HG03460 (cell line): Measurements from ENCODE around the gene IL2.

Source experiments
- ATAC-seq: cut with Tn5 transposase; IDR thresholded peaks from one replicate; pipeline ENCODE4 v1.9.1; 2021; ENCODE audit not compliant: unreplicated experiment

IL2 gene

GRCh38 chr4:122456231-122457116 lies at the start of gene IL2:
Gene IL2 (minus strand): TSS chr4:122456725. CDS start chr4:122456440, 285 bp downstream.
- ATAC-seq, result no peak

- ATAC-seq, result no peak
These were observed 46.7 kb upstream of the IL2 start for GRCh38 chr4:122503214-122503613.

GRCh38 chr4:122500852-122501501 lies 44.5 kb upstream of the IL2 start:
- ATAC-seq, result no peak

GRCh38 chr4:122489061-122489460 lies 32.5 kb upstream of the IL2 start:
- no peak for ATAC-seq

- no peak for ATAC-seq
These were observed 27.0 kb upstream of the IL2 start for GRCh38 chr4:122483481-122483880.

GRCh38 chr4:122481766-122482405 lies 25.4 kb upstream of the IL2 start:
- no peak for ATAC-seq

GRCh38 chr4:122480655-122481487 lies 24.3 kb upstream of the IL2 start:
- ATAC-seq, result no peak

GRCh38 chr4:122479935-122480416 lies 23.5 kb upstream of the IL2 start:
- ATAC-seq, result no peak

GRCh38 chr4:122476745-122477144 lies 20.2 kb upstream of the IL2 start:
- ATAC-seq, result no peak

GRCh38 chr4:122476126-122476525 lies 19.6 kb upstream of the IL2 start:
- no peak for ATAC-seq

GRCh38 chr4:122475233-122475632 lies 18.7 kb upstream of the IL2 start:
- no peak for ATAC-seq

- ATAC-seq, result no peak
These were observed 12.9 kb upstream of the IL2 start for GRCh38 chr4:122469457-122469856.

- ATAC-seq, result no peak
These were observed 2.1 kb upstream of the IL2 start for GRCh38 chr4:122458625-122459024.

- ATAC-seq, result no peak
These were observed 3.0 kb downstream of the IL2 start for GRCh38 chr4:122453384-122453995.

GRCh38 chr4:122450847-122451246 lies 5.7 kb downstream of the IL2 start:
- ATAC-seq, result no peak

- no peak for ATAC-seq
These were observed 22.2 kb downstream of the IL2 start for GRCh38 chr4:122434285-122434684.

GRCh38 chr4:122431351-122431750 lies 25.2 kb downstream of the IL2 start:
- ATAC-seq, result no peak

- no peak for ATAC-seq
These were observed 33.3 kb downstream of the IL2 start for GRCh38 chr4:122423246-122423645.

- no peak for ATAC-seq
These were observed 44.0 kb downstream of the IL2 start for GRCh38 chr4:122412547-122412946.

- no peak for ATAC-seq
These were observed 52.7 kb downstream of the IL2 start for GRCh38 chr4:122403861-122404260.
